Activated T-helper 2 cell treated with anti-CD3 and anti-CD28 coated beads, Interferon-gamma antibody, Interleukin-2, Interleukin-4, amounts not matched to agents 10 μg/mL and 5 μg/mL and 100 μg/mL, durations not matched to agents 14 hours and 24 hours and 36 hours (primary cell): ENCODE measurements around the gene PMFBP1. TPM values are rescaled to one million over a fixed set of nuclear protein-coding genes. Genes with fewer than 3 reads are reported as not detected.
"Not testable (repeated sequence)": the region's sequence is repeated elsewhere in the genome, so short reads cannot be mapped to it uniquely, and the experiment has no call there.

ENCODE experiments used
- DNase-seq: peaks from one replicate; pipeline ENCODE4 v3.0.0; 2021; ENCODE audit warnings: low spot score
- H3K27ac Mint-ChIP-seq: one replicate; pipeline ENCODE4 v1.8.0; 2021; ENCODE audit warnings: mixed read lengths
- H3K27me3 Mint-ChIP-seq: one replicate; pipeline ENCODE4 v1.8.0; 2021; ENCODE audit warnings: low read depth, mixed read lengths
- H3K36me3 Mint-ChIP-seq: one replicate; pipeline ENCODE4 v1.8.0; 2021; ENCODE audit warnings: low read depth, mixed read lengths
- H3K4me1 Mint-ChIP-seq: one replicate; pipeline ENCODE4 v1.8.0; 2021; ENCODE audit warnings: low read depth, mixed read lengths
- H3K4me3 Mint-ChIP-seq: one replicate; pipeline ENCODE4 v1.8.0; 2021; ENCODE audit warnings: low read depth, mild to moderate bottlenecking, moderate library complexity, mixed read lengths
- H3K9me3 Mint-ChIP-seq: one replicate; pipeline ENCODE4 v1.8.0; 2021; ENCODE audit warnings: mixed read lengths
- intact Hi-C: fragments of 100-400 bp; cut with micrococcal nuclease; formaldehyde crosslinking; loops from one replicate; pipeline ENCODE4 v1.15.1; 2023
- total RNA-seq: library from RNA; stranded (reverse); gene quantifications from 2 replicates; pipeline ENCODE4 v1.2.3, GENCODE V29; 2022

The PMFBP1 gene
- total RNA-seq, 1 donor from 2014 or later, result not detected

- Mint-ChIP-seq H3K27ac (no peak overlapping the region), H3K4me3 (no peak overlapping the region), H3K27me3 (no peaks in the 10 kb centered on the region), H3K4me1 (peaks cover 1% of the 10 kb centered on the region), H3K36me3 (peaks cover 42% of the 10 kb centered on the region), H3K9me3 (peaks cover 16% of the 10 kb centered on the region)
- intact Hi-C loops, result no loop called here
- no peak for DNase-seq
These were observed 88.1 kb downstream of the PMFBP1 start for GRCh38 chr16:72083778-72084404.

- H3K9me3 Mint-ChIP-seq, H3K27ac Mint-ChIP-seq, H3K4me3 Mint-ChIP-seq, H3K4me1 Mint-ChIP-seq, H3K27me3 Mint-ChIP-seq, DNase-seq, H3K36me3 Mint-ChIP-seq, intact Hi-C loops: not testable (repeated sequence)
These were observed 94.8 kb downstream of the PMFBP1 start for GRCh38 chr16:72076991-72077706.

- H3K36me3 Mint-ChIP-seq, H3K9me3 Mint-ChIP-seq, H3K27ac Mint-ChIP-seq, H3K27me3 Mint-ChIP-seq, DNase-seq, H3K4me3 Mint-ChIP-seq, H3K4me1 Mint-ChIP-seq, intact Hi-C loops: not testable (repeated sequence)
These were observed 96.9 kb downstream of the PMFBP1 start for GRCh38 chr16:72075067-72075466.

GRCh38 chr16:72073560-72074230 is 98.3 kb downstream of the PMFBP1 start:
- no peak overlapping the region for H3K27ac Mint-ChIP-seq
- intact Hi-C loops, result no loop called here
- DNase-seq, result no peak
- H3K4me3 Mint-ChIP-seq, result no peak overlapping the region
- no peaks in the 10 kb centered on the region for H3K9me3 Mint-ChIP-seq
- H3K36me3 Mint-ChIP-seq, result no peaks in the 10 kb centered on the region
- H3K27me3 Mint-ChIP-seq, result no peaks in the 10 kb centered on the region
- no peaks in the 10 kb centered on the region for H3K4me1 Mint-ChIP-seq

- Mint-ChIP-seq H3K36me3 (no peaks in the 10 kb centered on the region), H3K27me3 (no peaks in the 10 kb centered on the region), H3K4me3 (no peak overlapping the region), H3K9me3 (no peaks in the 10 kb centered on the region), H3K27ac (no peak overlapping the region), H3K4me1 (no peaks in the 10 kb centered on the region)
- DNase-seq, result no peak
- intact Hi-C loops, result no loop called here
These were observed 99.2 kb downstream of the PMFBP1 start for GRCh38 chr16:72072514-72073342.

Other genes starting within 250 kb of the PMFBP1 start
- not detected in 2 replicates for gene PKD1L3, start 171.8 kb downstream of the PMFBP1 start, total RNA-seq
- 26.7 and 27.1 TPM in 2 replicates for gene DHODH, start 163.4 kb downstream of the PMFBP1 start, total RNA-seq
- not detected in 2 replicates for gene HP, start 117.7 kb downstream of the PMFBP1 start, total RNA-seq
- gene HPR, start 108.9 kb downstream of the PMFBP1 start, total RNA-seq, result not detected in 2 replicates
- 16.5 and 17.1 TPM in 2 replicates for gene TXNL4B, start 78.5 kb downstream of the PMFBP1 start, total RNA-seq
- gene DHX38, start 78.3 kb downstream of the PMFBP1 start, total RNA-seq, result 86.3 and 95.8 TPM in 2 replicates